ENCODE measurements around the gene FBRSL1. TPM values are rescaled to one million over a fixed set of nuclear protein-coding genes. Genes with fewer than 3 reads are reported as not detected.
A peak's percentile ranks its signal among the peaks of the same experiment; 100 is the strongest.
"Not testable (repeated sequence)": the region's sequence is repeated elsewhere in the genome, so short reads cannot be mapped to it uniquely, and the experiment has no call there.

Gene FBRSL1
- total and polyA plus RNA-seq, 9 of the 15 experiments (the other 6 are each of a cell fraction or from before 2014, with no cell fraction given), result 0.24 to 129 (median 7.3) TPM

- 0 out of 2 replicates have a peak, but pooled peaks have one; percentile 22 for TF ChIP-seq ZFX (CRISPR knock-in tag; IDR thresholded peaks at IDR 0.05)
- peak; percentile 20; the same call in 1 of the 2 replicates for TF ChIP-seq KDM2B (CRISPR knock-in tag; IDR thresholded peaks at IDR 0.05)
- peak; percentile 65 for TF ChIP-seq POLR2G (IDR thresholded peaks at IDR 0.05; ENCODE audit: low read depth, low read length)
- TF ChIP-seq RBM22 (IDR thresholded peaks at IDR 0.05; ENCODE audit: low read depth, low read length, poor library complexity, severe bottlenecking), result no peak
- no peak for TF ChIP-seq NFE2 (IDR thresholded peaks at IDR 0.05; ENCODE audit: low read depth)
- TF ChIP-seq SLC30A9 (CRISPR knock-in tag; IDR thresholded peaks at IDR 0.05), result no peak
- no peak for TF ChIP-seq TSC22D4 (tag; IDR thresholded peaks at IDR 0.05)
- TF ChIP-seq THAP12 (CRISPR knock-in tag; IDR thresholded peaks at IDR 0.05), result no peak
- TF ChIP-seq STAT6 (CRISPR knock-in tag; IDR thresholded peaks at IDR 0.05), result no peak
- 0 out of 2 replicates have a peak, but pooled peaks have one; percentile 32 for TF ChIP-seq HCFC1 (IDR thresholded peaks at IDR 0.05; ENCODE audit: low read depth, low read length)
- no peak for TF ChIP-seq HNRNPK (IDR thresholded peaks at IDR 0.05; ENCODE audit: low read depth, low read length, poor library complexity, severe bottlenecking)
- TF ChIP-seq EZH2 (IDR thresholded peaks at IDR 0.05; ENCODE audit: borderline replicate concordance, low read depth, low read length), result no peak
- TF ChIP-seq ZC3H8 (IDR thresholded peaks at IDR 0.05), result no peak
- no peak for TF ChIP-seq TCF3 (CRISPR knock-in tag; IDR thresholded peaks at IDR 0.05)
- TF ChIP-seq PREB (CRISPR knock-in tag; IDR thresholded peaks at IDR 0.05), result no peak
- TF ChIP-seq ZNF253 (CRISPR knock-in tag; conservative IDR thresholded peaks at IDR 0.05), result no peak
- TF ChIP-seq STAT5B (CRISPR knock-in tag; IDR thresholded peaks at IDR 0.05), result no peak
These were observed at the start of gene FBRSL1 (continued) for GRCh38 chr12:132489602-132490266.

- H2AFZ ChIP-seq (ENCODE audit: low read depth, low read length); POLR2A ChIA-PET; CTCF ChIA-PET (ENCODE audit: low intra/inter-chr PET ratio); intact Hi-C loops (cut with micrococcal nuclease); H3K9me1 ChIP-seq (ENCODE audit: control insufficient read depth, insufficient read depth, low read length); H3K9ac ChIP-seq (ENCODE audit: insufficient read depth in 1 of 2, low read depth in 2 of 2, low read length in 2 of 2); H3K79me2 ChIP-seq (ENCODE audit: control insufficient read depth, insufficient read depth, low read length); H4K20me1 ChIP-seq (replicated peaks; ENCODE audit: control insufficient read depth, insufficient read depth, low read length); H3K27ac ChIP-seq (ENCODE audit: extremely low read depth, low read depth, low read length); ATAC-seq; H3K4me2 ChIP-seq (ENCODE audit: insufficient read depth, low read length); FAIRE-seq; in situ Hi-C loops (cut with MboI); H3K9me3 ChIP-seq (replicated peaks; ENCODE audit: control insufficient read depth, insufficient read depth, low read depth, low read length); H3K36me3 ChIP-seq (ENCODE audit: control insufficient read depth, insufficient read depth, low read length); DNase-seq (ENCODE audit: extremely low read depth in 1 of 4, low spot score in 3 of 4); H3K4me3 ChIP-seq; BruUV-seq (replicated peaks): not testable (repeated sequence)
- peaks cover 23 to 67% of the 10 kb centered on the region in 2 experiments for H3K27me3 ChIP-seq (ENCODE audit: control insufficient read depth in 2 of 2, insufficient read depth in 2 of 2, low read length in 2 of 2)
- 5% methylated on average over 13 of the region's 13 CpGs for WGBS (ENCODE audit: insufficient coverage, low coverage, missing lambda C conversion rate)
- H3K4me1 ChIP-seq (replicated peaks in 1 of 2; ENCODE audit: control insufficient read depth in 2 of 2, insufficient read depth in 2 of 2, low read length in 2 of 2), result peaks cover 0 to 39% of the 10 kb centered on the region in 2 experiments; a peak in 3 of 5 replicates
These were observed 49.5 kb upstream of the FBRSL1 start for GRCh38 chr12:132440420-132440819.
